ENCODE results near the gene DDR2.

GRCh38 chr1:162708286-162708685 is 76.0 kb downstream of the DDR2 start:
- no peak for TF ChIP-seq EZH2phosphoT487 (IDR thresholded peaks at IDR 0.05; ENCODE audit: low read depth)
- TF ChIP-seq, protein P1, sequence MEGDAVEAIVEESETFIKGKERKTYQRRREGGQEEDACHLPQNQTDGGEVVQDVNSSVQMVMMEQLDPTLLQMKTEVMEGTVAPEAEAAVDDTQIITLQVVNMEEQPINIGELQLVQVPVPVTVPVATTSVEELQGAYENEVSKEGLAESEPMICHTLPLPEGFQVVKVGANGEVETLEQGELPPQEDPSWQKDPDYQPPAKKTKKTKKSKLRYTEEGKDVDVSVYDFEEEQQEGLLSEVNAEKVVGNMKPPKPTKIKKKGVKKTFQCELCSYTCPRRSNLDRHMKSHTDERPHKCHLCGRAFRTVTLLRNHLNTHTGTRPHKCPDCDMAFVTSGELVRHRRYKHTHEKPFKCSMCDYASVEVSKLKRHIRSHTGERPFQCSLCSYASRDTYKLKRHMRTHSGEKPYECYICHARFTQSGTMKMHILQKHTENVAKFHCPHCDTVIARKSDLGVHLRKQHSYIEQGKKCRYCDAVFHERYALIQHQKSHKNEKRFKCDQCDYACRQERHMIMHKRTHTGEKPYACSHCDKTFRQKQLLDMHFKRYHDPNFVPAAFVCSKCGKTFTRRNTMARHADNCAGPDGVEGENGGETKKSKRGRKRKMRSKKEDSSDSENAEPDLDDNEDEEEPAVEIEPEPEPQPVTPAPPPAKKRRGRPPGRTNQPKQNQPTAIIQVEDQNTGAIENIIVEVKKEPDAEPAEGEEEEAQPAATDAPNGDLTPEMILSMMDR (IDR thresholded peaks at IDR 0.05; ENCODE audit: low read depth, low read length), result no peak

All from OCI-LY3 (cell line).